GM18951 (cell line): Measurements from ENCODE around the gene ZNF592.

Source experiments
- POLR2A ChIP-seq: IDR thresholded peaks from 4 replicates; pipeline ENCODE4 v1.6.1; 2011; ENCODE audit warnings: mild to moderate bottlenecking; ENCODE audit not compliant: insufficient read length, insufficient read depth; ENCODE audit errors: extremely low read depth
- in situ Hi-C: fragments of 300-500 bp; cut with MboI; formaldehyde crosslinking; loops from one replicate; pipeline ENCODE4 v1.12.0; 2022; ENCODE audit warnings: low sequenced_read_pairs, mixed read lengths, inconsistent platforms; ENCODE audit not compliant: unreplicated experiment

ZNF592 gene

DNA sequence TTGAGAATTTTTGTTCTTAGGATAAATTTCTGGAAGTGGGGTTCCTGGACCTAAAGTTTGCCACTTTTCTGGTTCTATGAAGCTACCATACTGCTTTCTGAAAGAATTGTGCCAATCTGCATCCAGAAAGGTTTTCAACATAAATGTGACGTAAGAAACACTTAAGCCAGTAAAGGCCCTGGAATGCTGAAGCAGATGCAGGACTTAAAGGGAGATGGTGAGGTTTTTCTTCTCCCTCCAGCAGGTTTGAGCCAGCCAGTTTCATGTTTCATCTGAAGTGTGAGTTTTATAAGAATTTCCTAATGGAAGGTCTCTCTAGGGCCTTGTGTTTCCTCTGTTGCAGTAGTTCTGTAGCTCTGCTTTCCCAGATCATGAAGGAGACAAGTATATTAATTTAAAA, 33.1 kb downstream of the ZNF592 start:
- no peak for TF ChIP-seq POLR2A
- in situ Hi-C loops, result no loop called here

DNA sequence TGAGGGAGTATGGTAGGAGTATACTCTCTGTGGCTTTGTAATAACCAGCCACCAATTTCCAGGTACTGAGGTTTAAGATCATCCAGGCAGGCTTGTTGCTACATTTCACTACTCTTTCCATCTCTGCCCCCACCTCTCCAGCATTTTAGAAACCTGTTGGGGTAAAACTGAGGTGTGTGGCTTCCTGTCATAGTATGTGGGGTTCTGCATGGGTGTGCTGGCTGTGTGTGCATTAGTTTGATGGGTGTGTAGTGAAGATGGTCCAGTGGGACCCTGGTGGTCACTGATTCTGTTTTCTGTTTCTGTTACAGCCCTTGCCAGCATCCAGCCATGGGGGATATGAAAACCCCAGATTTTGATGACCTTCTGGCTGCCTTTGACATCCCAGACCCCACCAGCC, 34.0 kb downstream of the ZNF592 start:
- no peak for TF ChIP-seq POLR2A
- in situ Hi-C loops, result no loop called here

DNA sequence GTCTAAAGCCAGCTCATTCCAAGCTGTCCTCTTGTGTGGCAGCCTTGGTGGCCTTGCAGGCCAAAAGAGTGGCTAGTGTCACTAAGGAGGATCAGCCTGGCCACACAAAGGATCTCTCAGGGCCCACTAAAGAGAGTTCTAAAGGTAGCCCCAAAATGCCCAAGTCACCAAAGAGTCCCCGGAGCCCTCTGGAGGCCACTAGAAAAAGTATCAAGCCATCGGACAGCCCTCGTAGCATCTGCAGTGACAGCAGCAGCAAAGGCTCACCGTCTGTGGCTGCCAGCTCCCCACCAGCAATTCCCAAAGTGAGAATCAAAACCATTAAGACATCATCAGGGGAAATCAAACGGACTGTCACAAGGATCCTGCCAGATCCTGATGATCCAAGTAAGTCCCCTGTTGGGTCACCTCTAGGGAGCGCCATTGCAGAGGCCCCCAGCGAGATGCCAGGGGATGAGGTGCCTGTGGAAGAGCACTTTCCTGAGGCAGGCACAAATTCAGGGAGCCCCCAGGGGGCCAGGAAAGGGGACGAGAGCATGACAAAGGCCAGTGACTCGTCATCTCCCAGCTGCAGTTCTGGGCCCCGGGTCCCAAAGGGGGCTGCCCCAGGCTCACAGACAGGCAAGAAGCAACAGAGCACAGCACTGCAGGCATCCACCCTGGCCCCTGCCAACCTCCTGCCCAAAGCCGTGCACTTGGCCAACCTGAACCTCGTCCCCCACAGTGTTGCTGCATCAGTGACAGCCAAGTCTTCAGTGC, 35.3 kb downstream of the ZNF592 start:
- in situ Hi-C loops, result no loop called here

DNA sequence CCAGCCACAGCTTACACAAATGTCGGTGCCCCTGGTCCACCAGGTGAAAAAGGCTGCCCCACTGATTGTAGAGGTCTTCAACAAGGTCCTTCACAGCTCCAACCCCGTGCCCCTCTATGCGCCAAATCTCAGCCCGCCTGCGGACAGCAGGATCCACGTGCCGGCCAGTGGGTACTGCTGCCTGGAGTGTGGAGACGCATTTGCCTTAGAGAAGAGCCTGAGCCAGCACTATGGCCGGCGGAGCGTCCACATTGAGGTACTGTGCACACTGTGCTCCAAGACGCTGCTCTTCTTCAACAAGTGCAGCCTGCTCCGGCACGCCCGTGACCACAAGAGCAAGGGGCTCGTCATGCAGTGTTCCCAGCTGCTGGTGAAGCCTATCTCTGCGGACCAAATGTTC, 35.9 kb downstream of the ZNF592 start:
- in situ Hi-C loops, result no loop called here
- TF ChIP-seq POLR2A, result no peak

More for the DNA sequence above, 35.3 kb downstream of the ZNF592 start:
- no peak for TF ChIP-seq POLR2A

DNA sequence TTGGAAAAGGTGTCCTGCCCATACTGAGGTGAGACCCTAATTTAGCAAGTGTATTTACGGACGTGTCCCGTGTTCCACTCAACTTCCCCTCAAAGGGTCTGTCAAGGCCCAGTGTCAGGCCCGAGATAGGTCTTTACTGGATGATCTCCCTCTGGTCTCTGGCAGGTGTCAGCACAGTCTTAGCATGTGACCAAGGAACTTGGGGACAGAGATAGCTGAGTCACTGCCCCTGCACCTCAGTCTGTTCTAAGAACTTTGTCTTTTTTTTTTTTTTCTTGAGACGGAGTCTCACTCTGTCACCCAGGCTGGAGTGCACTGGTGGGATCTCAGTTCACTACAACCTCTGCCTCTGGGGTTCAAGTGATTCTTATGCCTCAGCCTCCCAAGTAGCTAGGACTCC, 36.7 kb downstream of the ZNF592 start:
- in situ Hi-C loops, result no loop called here
- no peak for TF ChIP-seq POLR2A

DNA sequence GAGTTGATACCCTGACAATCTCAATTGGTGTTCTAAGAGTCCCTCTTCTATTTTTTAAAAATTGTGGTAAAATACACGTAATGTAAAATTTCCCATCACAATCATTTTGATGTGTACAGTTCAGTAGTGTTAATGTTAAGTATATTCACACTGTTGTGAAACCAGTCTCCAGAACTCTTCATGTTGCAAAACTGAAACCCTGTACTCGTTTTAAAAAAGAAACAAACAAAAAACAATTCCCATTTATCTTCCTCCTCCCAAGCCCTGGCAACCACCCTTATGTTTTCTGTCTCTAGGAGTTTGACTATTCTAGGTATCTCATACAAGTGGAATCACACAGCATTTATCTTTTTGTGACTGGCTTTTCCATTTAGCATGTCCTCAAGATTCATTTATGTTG, 40.1 kb downstream of the ZNF592 start:
- in situ Hi-C loops, result no loop called here

DNA sequence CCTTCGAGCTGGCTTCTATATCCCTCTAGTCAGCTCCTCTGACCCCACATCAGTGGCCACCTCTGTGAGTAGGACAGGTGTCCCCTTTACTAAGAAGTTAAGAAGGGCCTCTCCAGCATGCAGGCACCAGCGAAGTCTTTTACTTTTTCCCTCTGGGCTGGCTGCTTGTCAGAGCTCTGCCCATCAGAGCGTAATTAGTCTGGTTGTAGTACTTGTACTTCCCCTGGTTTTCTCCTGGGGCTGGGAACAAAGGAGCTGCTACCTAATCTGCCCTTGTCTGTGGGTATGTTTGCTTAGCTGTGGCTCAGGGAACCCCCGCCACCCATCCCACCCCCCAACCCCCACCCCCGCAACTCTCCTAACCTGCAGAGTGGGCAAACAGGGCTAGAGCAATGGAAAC, 41.4 kb downstream of the ZNF592 start:
- in situ Hi-C loops, result no loop called here
- no peak for TF ChIP-seq POLR2A

More for the DNA sequence above, 40.1 kb downstream of the ZNF592 start:
- TF ChIP-seq POLR2A, result no peak

DNA sequence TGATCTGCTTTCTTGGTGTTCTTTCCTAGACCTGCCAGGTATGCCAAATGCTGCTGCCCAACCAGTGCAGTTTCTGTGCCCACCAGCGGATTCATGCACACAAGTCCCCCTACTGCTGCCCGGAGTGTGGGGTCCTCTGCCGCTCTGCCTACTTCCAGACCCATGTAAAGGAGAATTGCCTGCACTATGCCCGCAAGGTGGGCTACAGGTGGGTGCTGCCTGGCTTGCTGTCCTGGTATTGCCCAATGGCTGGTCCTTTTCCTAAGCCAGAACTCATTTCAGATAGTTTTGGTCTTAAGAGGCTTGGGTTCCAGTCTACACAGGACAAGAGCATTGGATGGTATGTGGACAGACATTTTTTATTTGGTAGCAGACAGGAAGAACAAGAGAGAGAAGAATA, 42.3 kb downstream of the ZNF592 start:
- in situ Hi-C loops, result no loop called here

DNA sequence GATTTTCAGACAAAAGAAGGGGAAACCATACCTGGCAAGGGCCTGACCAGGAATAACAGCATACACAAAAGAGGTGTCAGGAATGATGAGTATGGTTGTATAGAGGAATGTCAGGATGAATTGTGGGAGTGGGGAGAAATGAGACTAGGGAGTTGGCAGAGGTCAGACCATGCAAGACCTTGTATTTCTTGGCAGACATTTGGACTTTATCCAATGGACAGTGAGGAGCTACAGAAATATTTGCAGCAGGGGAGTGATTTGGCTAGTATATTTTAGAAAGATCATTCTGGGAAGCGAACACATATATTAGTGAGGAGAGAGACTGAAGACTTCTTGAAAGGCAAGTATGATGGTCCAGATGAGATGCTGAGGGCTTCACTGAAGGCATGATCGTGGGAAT, 43.4 kb downstream of the ZNF592 start:
- no peak for TF ChIP-seq POLR2A
- in situ Hi-C loops, result no loop called here

More for the DNA sequence above, 42.3 kb downstream of the ZNF592 start:
- no peak for TF ChIP-seq POLR2A

DNA sequence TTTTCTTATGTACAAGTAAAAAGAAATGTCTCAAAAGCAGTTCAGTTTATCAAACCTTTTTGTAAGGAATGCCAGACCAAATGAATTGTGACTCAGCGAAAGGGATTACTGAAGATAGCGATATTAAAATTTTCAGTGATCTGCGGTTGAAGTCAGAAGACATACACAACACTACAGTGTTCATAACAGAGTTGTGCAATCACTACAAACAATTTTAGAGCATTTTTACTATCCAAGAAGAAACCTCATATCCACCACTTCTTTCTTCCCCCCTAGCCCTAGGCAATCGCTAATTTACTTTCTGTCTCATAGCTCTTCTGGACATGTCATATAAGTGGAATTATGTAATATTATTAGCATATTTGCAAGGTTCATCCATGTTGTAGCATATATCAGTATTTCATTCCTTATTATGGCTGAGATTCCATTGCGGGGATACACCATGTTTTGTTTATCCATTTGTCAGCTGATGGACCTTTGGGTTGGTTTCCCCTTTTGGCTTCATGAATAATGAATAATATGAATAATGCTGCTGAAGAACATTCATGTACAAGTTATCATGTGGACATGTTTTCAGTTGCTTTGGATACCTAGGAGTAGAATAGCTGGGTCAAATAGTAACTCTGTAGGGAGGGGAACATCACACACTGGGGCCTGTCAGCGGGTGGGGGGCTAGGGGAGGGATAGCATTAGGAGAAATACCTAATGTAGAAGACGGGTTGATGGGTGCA, 45.2 kb downstream of the ZNF592 start:
- in situ Hi-C loops, result no loop called here
- TF ChIP-seq POLR2A, result no peak

DNA sequence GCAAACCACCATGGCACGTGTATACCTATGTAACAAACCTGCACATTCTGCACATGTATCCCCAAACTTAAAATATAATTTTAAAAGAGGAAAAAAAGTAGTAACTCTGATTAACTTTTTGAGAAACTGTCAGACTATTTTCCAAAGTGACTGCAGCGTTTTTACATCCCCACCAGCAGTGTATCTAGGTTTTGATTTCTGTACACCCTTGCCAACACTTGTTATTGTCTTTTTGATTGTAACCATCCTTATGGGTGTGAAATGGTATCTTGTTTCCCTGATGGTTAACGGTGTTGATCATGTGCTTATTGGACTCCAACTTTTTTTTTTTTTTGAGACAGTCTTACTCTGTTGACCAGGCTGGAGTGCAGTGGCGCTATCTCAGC, 45.8 kb downstream of the ZNF592 start:
- no peak for TF ChIP-seq POLR2A
- in situ Hi-C loops, result no loop called here

DNA sequence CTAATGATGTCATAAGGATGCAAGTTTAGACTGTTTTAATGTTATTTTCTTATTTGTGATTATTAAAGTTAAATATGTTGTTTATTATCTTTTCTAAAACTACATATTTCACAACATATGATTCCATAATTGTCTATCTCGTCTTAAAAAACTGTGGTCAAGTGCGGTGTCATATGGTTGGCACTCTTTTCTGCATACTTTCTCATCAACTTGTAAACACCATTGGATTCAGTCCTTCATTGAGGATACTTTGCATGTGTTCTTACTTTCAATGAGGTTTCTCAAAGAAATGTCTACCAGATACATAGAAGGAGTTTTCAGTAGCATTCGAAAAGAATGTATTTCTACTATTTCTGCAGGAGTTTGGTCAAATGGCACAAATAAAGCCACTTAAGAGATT, 46.8 kb downstream of the ZNF592 start:
- in situ Hi-C loops, result no loop called here
- no peak for TF ChIP-seq POLR2A

DNA sequence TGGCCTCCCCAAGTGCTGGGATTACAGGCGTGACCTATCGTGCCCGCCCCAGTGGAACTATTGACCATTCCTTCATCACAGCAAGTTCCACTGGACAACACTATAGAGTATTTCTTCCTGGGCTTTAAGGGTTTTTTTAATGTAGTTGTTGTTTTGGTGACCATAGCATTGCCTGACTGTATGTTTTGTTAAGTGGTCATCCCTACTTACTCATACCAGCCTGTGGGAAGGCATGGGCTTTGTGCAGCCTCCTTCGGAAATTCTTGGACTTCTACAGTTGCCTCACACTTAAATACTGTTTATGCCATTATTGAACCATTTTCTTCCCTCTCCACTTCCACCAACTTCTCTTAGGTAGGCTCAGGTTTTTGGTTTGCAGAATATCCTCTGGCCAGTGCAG, 48.8 kb downstream of the ZNF592 start:
- TF ChIP-seq POLR2A, result no peak

DNA sequence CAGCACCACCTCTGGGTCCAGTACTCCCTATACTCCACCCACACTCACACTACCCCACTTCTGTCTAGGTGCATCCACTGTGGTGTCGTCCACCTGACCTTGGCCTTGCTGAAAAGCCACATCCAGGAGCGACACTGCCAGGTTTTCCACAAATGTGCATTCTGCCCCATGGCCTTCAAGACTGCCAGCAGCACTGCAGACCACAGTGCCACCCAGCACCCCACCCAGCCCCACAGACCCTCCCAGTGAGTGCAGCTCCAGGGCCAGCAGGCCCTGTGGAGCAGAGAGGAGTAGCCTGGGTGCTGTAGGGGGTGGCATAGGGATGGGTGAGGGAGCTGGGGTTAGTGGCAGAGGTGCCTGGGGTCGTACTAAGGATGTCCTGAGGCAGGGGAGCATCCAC, 49.4 kb downstream of the ZNF592 start:
- in situ Hi-C loops, result no loop called here

More for the DNA sequence above, 48.8 kb downstream of the ZNF592 start:
- in situ Hi-C loops, result no loop called here

More for the DNA sequence above, 49.4 kb downstream of the ZNF592 start:
- TF ChIP-seq POLR2A, result no peak
